Endothelial cell of umbilical vein (primary cell): ENCODE measurements around the gene FNBP1L.

Experiments
- EZH2 ChIP-seq: IDR thresholded peaks from 2 replicates; pipeline ENCODE4 v1.6.1; 2012; ENCODE audit warnings: borderline replicate concordance, low read depth, mild to moderate bottlenecking, moderate library complexity, low read length, inconsistent platforms; ENCODE audit not compliant: severe bottlenecking
- MYC ChIP-seq: IDR thresholded peaks from one replicate; pipeline ENCODE4 v1.6.1; 2011; ENCODE audit warnings: mild to moderate bottlenecking, low read depth, low read length
- POLR2A ChIP-seq: IDR thresholded peaks from 2 replicates; pipeline ENCODE4 v1.6.1; 2012; ENCODE audit warnings: low read depth, mild to moderate bottlenecking, control low read depth, low read length
- TF ChIP-seq, protein P1 (sequence below), 2 donors: IDR thresholded peaks; 1 replicate in 1 of 2; 2 replicates in 1 of 2; pipeline ENCODE4 v1.5.1; 2011; ENCODE audit warnings: low read length in 2 of 2, mild to moderate bottlenecking in 2 of 2, moderate library complexity in 2 of 2, control low read depth in 1 of 2, inconsistent platforms in 1 of 2, low read depth in 1 of 2; ENCODE audit not compliant: insufficient read depth in 1 of 2; ENCODE audit errors: extremely low read depth in 1 of 2
- TF ChIP-seq, protein P2 (sequence below): IDR thresholded peaks from 2 replicates; pipeline ENCODE4 v1.6.1; 2011; ENCODE audit not compliant: insufficient read depth, insufficient read length

DNA sequence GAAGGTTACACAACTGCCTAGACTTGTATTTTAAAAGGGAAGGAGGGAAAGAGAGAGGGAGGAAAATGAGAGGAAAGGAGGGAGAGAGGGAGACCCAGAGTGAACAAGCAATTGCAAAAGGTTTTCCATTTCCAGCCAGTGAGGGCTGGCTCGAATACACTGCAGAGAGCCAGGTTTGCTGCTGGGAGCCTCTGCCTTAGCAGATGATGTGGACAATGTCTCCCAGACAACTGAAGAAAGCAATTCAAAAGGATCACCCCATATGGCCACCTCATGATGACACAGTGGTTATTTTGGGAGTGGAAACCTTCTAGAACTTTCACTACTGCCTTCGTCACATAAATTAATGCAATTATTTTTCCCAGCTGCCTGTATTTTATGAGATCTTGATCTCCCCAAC, 147.3 kb downstream of the FNBP1L start:
- TF ChIP-seq, protein P1, sequence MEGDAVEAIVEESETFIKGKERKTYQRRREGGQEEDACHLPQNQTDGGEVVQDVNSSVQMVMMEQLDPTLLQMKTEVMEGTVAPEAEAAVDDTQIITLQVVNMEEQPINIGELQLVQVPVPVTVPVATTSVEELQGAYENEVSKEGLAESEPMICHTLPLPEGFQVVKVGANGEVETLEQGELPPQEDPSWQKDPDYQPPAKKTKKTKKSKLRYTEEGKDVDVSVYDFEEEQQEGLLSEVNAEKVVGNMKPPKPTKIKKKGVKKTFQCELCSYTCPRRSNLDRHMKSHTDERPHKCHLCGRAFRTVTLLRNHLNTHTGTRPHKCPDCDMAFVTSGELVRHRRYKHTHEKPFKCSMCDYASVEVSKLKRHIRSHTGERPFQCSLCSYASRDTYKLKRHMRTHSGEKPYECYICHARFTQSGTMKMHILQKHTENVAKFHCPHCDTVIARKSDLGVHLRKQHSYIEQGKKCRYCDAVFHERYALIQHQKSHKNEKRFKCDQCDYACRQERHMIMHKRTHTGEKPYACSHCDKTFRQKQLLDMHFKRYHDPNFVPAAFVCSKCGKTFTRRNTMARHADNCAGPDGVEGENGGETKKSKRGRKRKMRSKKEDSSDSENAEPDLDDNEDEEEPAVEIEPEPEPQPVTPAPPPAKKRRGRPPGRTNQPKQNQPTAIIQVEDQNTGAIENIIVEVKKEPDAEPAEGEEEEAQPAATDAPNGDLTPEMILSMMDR (IDR thresholded peaks at IDR 0.05; ENCODE audit: extremely low read depth in 1 of 2, insufficient read depth in 1 of 2, low read depth in 1 of 2, low read length in 2 of 2) = no peak
- TF ChIP-seq, protein P2, sequence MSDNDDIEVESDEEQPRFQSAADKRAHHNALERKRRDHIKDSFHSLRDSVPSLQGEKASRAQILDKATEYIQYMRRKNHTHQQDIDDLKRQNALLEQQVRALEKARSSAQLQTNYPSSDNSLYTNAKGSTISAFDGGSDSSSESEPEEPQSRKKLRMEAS = no peak
- TF ChIP-seq POLR2A (no peak), EZH2 (no peak), MYC (no peak)
